Measurements from ENCODE around the gene RASGRP1. TPM values are rescaled to one million over a fixed set of nuclear protein-coding genes. Genes with fewer than 3 reads are reported as not detected.

Gene RASGRP1
- total RNA-seq, 1 experiment from 2014 or later = 1.6 TPM

GRCh38 chr15:38470816-38471215 is 93.8 kb downstream of the RASGRP1 start:
- ChIA-PET POLR2A (no interaction called here), CTCF (no interaction called here)
- no peak for TF ChIP-seq SRF (IDR thresholded peaks at IDR 0.05; ENCODE audit: low read depth)
- no peak for TF ChIP-seq REST (IDR thresholded peaks at IDR 0.05; ENCODE audit: low read depth)
- TF ChIP-seq POLR2AphosphoS5 (IDR thresholded peaks at IDR 0.05; ENCODE audit: low read depth, low read length) = no peak
- no peak for TF ChIP-seq FOSL1 (IDR thresholded peaks at IDR 0.05; ENCODE audit: low read depth)
- no peak for TF ChIP-seq ZNF274 (IDR thresholded peaks at IDR 0.05; ENCODE audit: low read depth, low read length)
- no peak for TF ChIP-seq ZBTB33 (IDR thresholded peaks at IDR 0.05; ENCODE audit: extremely low read depth, insufficient replicate concordance, low read length)
- no peak for TF ChIP-seq CEBPB (IDR thresholded peaks at IDR 0.05; ENCODE audit: low read depth)
- no peak for TF ChIP-seq SIN3A (IDR thresholded peaks at IDR 0.05; ENCODE audit: low read depth)
- no peak for TF ChIP-seq ZFX (IDR thresholded peaks at IDR 0.05)
- no peak for TF ChIP-seq CTCF (IDR thresholded peaks at IDR 0.05 in 2 of 3, conservative IDR thresholded peaks at IDR 0.05 in 1 of 3; ENCODE audit: borderline replicate concordance in 1 of 3, insufficient read depth in 1 of 3, low read depth in 2 of 3, low read length in 2 of 3)
- TF ChIP-seq TCF7L2 (IDR thresholded peaks at IDR 0.05; ENCODE audit: borderline replicate concordance, extremely low read depth, insufficient read depth, insufficient read length) = no peak
- no peak for TF ChIP-seq RAD21 (IDR thresholded peaks at IDR 0.05; ENCODE audit: low read depth)
- no peak for TF ChIP-seq MAX (IDR thresholded peaks at IDR 0.05)

More at GRCh38 chr15:38470816-38471215, 93.8 kb downstream of the RASGRP1 start:
- H3K27me3 ChIP-seq (ENCODE audit: insufficient read depth, low read length) = no peaks in the 10 kb centered on the region
- RAD21 ChIA-PET (ENCODE audit: low non-redundant PET in 1 of 2, low total read pairs in 2 of 2, uncharacterized antibody in 2 of 2, unreplicated experiment in 2 of 2) = no interaction called here
- intact Hi-C loops (cut with micrococcal nuclease) = no loop called here
- no peak overlapping the region for H3K4me2 ChIP-seq (ENCODE audit: low read length)
- H3K36me3 ChIP-seq (ENCODE audit: control insufficient read depth in 1 of 2, insufficient read depth in 2 of 2, low read length in 2 of 2) = peaks cover 15 to 23% of the 10 kb centered on the region in 2 experiments; a peak in 3 of 4 replicates
- ATAC-seq = no peak
- H3K9ac ChIP-seq (ENCODE audit: low read length) = no peak overlapping the region
- DNase-seq (ENCODE audit: low read depth, low spot score) = no peak
- H4K20me1 ChIP-seq (ENCODE audit: insufficient read depth) = no peaks in the 10 kb centered on the region
- peaks cover 24% of the 10 kb centered on the region for H3K79me2 ChIP-seq (ENCODE audit: insufficient read depth, low read length)
- BruUV-seq (replicated peaks) = no TSS peak
- H3K9me2 ChIP-seq (ENCODE audit: insufficient read depth) = no peaks in the 10 kb centered on the region
- no peak overlapping the region for H2AFZ ChIP-seq (ENCODE audit: low read depth, low read length, poor library complexity, severe bottlenecking)
- no peaks in the 10 kb centered on the region for H3K4me1 ChIP-seq (ENCODE audit: control insufficient read depth in 1 of 2, insufficient read depth in 2 of 2, low read length in 2 of 2)
- no peak overlapping the region for H3K4me3 ChIP-seq (replicated peaks in 1 of 2; ENCODE audit: low read depth in 1 of 2, low read length in 2 of 2)
- H3K27ac ChIP-seq (ENCODE audit: low read depth, low read length) = no peak overlapping the region
- no peaks in the 10 kb centered on the region for H3K9me3 ChIP-seq (ENCODE audit: control insufficient read depth in 1 of 2, insufficient read depth in 1 of 2, low read depth in 1 of 2, low read length in 2 of 2)

Data from HCT116 (cell line).